ACHN (cell line): ENCODE data around the gene FKBP10.

Experiments
- DNase-seq: peaks from one replicate; pipeline ENCODE4 v3.0.0-alpha.2; 2015
- in situ Hi-C: cut with HindIII; loops from 2 replicates; pipeline ENCODE4 v1.10.0; 2017; ENCODE audit warnings: low sequenced_read_pairs, low pct_ligation_motif_present, low pct_unique_long_range_greater_than_20kb

The FKBP10 gene

DNA sequence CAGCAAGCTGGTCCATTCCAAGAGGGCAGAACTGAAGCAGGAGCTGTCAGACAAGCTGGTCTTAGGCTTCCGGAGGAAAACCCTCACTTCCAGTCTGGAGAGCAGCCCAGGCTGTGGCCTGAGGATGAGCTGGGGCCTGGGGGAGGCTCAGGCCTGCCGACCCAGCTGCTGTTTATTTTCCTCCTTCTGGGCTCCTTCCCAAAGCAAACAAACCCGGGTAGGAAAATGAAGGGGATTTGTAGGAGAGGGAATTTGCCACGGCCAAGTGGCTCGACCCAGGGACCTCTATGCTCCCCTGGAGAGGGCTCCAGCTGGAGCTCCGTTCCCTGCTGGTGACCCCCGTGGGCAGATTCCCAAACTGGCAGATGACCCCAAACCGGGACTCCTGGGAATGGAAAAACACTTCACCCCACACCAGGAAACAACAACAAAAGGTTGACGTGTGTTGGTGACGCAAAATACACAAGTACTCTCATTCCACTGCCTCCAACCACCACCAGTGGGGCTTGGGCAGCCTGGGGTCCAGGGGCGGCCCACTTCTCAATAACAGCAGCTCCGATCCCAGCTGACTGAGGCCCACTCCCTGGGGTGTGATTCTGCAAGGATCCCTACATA lies 35.1 kb upstream of the FKBP10 start:
- in situ Hi-C loops, result no loop called here
- peak; percentile 77 for DNase-seq

GRCh38 chr17:41779954-41780353 lies 32.9 kb upstream of the FKBP10 start:
- DNase-seq, result no peak
- in situ Hi-C loops, result no loop called here

GRCh38 chr17:41781404-41782110 lies 31.2 kb upstream of the FKBP10 start:
- in situ Hi-C loops, result no loop called here
- DNase-seq, result no peak

DNA sequence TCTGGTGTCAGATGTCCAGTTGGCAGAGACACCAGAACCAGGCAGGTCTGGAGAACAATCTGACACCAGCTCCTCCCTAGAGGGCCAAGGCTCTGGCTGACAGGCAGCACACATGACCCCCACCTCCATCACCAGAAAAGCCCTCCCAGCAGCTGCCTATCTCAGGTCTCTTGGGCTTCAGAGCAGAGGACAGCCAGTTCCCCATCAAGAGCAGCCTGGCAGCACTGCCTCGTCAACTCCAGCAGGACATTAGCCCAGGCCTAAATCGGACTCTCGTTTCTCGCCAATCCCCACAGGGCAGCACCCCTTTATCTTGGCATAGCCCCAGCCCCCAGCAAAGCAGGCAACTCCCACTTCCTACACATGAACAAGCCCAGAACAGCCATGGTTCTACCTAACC lies 30.7 kb upstream of the FKBP10 start:
- in situ Hi-C loops, result no loop called here
- DNase-seq, result no peak

GRCh38 chr17:41784207-41784744 lies 28.5 kb upstream of the FKBP10 start:
- DNase-seq, result peak; percentile 51
- in situ Hi-C loops, result no loop called here

GRCh38 chr17:41785091-41785858 lies 27.5 kb upstream of the FKBP10 start:
- in situ Hi-C loops, result no loop called here
- no peak for DNase-seq

DNA sequence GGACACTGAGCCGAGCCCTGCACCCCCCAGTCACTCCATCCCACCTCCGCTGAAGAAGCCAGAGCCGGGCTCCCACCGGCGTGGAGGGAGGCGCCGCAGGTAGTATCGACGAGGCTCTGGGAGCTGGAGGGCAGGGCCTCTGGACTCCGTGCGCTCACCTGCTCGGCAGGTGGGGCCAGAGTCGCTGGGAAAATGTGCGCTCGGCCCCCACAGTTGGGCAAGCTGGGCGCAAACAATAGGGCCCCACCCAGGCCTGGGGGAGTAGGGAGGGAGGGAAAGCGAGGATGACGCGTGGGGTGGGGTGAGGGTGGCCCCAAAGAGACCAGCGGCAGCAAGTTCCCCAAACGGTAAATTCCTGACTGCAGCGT lies 27.0 kb upstream of the FKBP10 start:
- in situ Hi-C loops, result no loop called here
- DNase-seq, result no peak

- peak; percentile 99 for DNase-seq
- in situ Hi-C loops, result no loop called here
Measured at GRCh38 chr17:41786227-41787020, 26.4 kb upstream of the FKBP10 start, which contains the start of gene JUP. Gene JUP (minus strand): TSS chr17:41786711. CDS start chr17:41771854, 14,857 bp downstream.

- in situ Hi-C loops, result no loop called here
Measured at GRCh38 chr17:41787021-41787418, 25.8 kb upstream of the FKBP10 start.

DNA sequence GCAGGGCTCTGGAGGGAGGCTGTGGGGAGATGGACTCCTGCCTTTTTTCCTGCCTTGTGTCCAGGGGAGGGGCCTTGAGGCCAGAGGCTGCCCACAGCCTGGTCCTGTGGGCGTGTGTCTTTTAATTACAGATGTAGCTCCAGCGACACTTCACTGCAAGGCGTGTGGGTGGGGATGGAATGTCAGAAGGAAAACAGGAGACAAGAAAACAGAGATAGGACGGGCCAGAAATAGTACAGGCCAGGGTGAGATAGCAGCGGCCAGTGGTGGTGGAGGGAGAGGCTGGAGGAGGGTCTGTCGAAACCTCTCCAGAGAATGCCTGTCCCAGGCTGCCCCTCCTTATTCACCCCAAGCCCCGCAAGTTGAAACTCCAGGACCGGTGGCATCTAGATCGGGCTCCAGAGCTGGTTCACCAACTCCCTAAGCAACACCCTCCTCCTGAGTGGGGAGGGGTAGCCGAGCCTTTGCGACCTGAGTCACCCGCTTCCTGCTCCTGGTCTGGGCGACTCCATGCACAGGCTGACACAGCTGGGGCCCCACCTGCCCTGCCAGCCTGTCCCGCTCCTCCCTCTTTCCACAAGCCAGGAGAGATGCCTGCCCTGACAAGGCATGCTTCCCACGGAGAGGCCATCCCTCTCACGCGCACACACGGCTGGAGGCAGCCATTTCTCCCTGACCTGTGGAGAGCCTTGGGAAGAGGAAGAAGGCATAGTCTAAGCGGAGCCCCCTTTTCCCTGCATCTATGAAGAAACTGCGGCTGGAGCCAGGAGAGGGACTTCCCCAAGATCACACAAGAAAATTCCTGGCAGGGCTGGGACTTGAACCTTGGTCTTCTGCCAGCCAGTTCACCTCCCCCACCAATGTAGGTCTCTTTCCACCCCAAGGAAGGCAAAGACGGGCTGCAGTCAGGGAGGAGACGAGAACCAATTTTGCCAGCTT lies 19.7 kb upstream of the FKBP10 start:
- peak; percentile 60 for DNase-seq
- in situ Hi-C loops, result no loop called here

More at GRCh38 chr17:41787021-41787418, 25.8 kb upstream of the FKBP10 start:
- no peak for DNase-seq

- no peak for DNase-seq
- in situ Hi-C loops, result no loop called here
Measured at GRCh38 chr17:41793784-41794539, 18.8 kb upstream of the FKBP10 start.

DNA sequence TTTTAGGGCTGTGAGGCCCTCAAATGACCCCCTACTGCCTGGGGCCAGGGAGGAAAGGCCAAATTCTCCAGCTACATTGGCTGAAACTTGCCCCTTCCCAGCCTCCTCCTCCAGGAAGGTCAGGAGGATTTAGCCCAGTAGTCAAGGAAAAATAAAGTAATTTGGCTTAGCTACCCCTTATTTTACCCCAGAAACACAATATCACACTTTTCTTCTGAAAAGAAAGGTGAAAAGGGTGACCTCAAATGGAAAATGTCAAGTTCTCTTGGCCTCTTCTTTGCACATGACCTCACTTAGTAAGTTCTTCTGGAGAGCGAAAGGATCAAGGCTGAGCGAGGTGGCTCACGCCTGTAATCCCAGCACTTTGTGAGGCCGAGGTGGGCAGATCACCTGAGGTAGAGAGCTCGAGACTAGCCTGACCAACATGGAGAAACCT lies 18.2 kb upstream of the FKBP10 start:
- DNase-seq, result no peak
- in situ Hi-C loops, result no loop called here

DNA sequence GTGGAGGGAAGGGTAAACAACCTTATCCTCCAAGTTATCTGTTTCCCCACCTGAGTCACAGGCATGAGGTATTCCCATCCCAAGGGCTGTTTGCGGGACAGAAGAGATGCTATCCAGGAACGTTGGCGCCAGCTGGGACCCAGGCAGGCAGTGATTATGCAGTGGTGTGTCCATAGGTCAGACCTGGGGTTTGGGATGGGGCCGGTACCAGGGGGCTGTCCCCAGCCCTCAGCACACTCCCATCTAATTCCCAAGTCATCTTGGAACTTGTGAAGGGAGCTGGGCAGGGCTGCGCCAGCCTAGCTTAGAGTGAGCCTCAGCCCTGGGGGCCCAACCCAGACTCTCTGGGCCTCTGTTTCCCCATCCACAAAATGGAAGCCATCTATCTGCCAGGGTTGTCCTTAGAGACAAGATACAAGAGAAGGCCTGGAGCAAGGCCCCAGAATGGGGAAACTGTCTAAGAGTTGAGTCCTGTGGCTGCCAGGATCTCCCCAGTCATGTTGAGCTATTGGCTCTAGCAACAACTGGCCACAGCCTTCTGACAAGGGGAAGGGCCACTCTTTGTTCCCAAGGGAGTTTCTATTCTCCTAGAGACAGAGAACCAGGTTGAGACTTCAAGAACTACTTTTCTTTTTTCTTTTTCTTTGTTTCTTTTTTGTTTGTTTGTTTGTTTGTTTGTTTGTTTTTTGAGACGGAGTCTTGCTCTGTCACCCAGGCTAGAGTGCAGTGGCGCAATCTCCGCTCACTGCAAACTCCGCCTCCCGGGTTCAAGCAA lies 16.5 kb upstream of the FKBP10 start:
- in situ Hi-C loops, result no loop called here
- no peak for DNase-seq

GRCh38 chr17:41797377-41797776 lies 15.4 kb upstream of the FKBP10 start:
- DNase-seq, result no peak
- in situ Hi-C loops, result no loop called here

DNA sequence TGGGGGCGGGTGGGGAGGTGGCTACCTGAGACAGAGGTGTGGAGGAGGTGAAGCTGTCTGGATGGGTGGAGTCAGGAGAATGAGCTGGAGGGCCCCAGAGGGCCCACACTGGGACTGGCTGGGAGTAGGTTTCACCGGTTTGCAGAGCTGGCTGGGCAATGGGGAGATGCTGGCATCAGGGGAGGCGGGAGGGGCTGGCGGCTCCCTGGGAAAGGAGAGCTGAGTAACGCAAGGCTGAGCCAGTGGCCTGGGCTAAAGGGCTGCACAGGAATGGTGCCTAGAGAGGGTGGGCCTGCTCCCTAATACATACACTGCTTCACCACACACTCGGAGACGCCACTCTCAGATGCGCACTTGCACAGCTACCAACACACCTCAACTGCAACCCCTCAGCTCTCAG lies 13.4 kb upstream of the FKBP10 start:
- DNase-seq, result no peak
- in situ Hi-C loops, result no loop called here
